Measurements from ENCODE around the gene CCHCR1. TPM values are rescaled to one million over a fixed set of nuclear protein-coding genes. Genes with fewer than 3 reads are reported as not detected.

The CCHCR1 gene
- polyA plus RNA-seq, 1 donor (not counting 4 experiments of a cell fraction or from before 2014, with no cell fraction given), result 7.5 TPM

GRCh38 chr6:31126396-31127175 lies 31.0 kb downstream of the CCHCR1 start:
- Histone ChIP-seq H3K27me3 (ENCODE audit: control insufficient read depth, extremely low read depth, insufficient read depth, low read length) (no peaks in the 10 kb centered on the region), H3K79me2 (ENCODE audit: control insufficient read depth, insufficient read depth, low read length) (no peaks in the 10 kb centered on the region), H2AFZ (ENCODE audit: control insufficient read depth, low read length) (no peak overlapping the region), H3K4me1 (ENCODE audit: control insufficient read depth, extremely low read depth, insufficient read depth, low read length) (peaks cover 36% of the 10 kb centered on the region), H4K20me1 (ENCODE audit: control insufficient read depth, extremely low read depth, insufficient read depth, low read length) (no peaks in the 10 kb centered on the region), H3K4me3 (ENCODE audit: control insufficient read depth in 2 of 3, extremely low read depth in 1 of 3, insufficient read depth in 2 of 3, low read depth in 1 of 3, low read length in 3 of 3) (no peak overlapping the region), H3K9ac (ENCODE audit: control insufficient read depth, extremely low read depth, insufficient read depth, low read length) (peak overlapping the region; percentile 59), H3K4me2 (ENCODE audit: control insufficient read depth, extremely low read depth, insufficient read depth, low read depth, low read length) (peak overlapping the region; percentile 3), H3K9me1 (ENCODE audit: control insufficient read depth, extremely low read depth, insufficient read depth, low read length) (no peaks in the 10 kb centered on the region), H3K27ac (ENCODE audit: control insufficient read depth, insufficient read depth, low read length) (peak overlapping the region; percentile 34), H3K9me3 (ENCODE audit: control insufficient read depth, low read depth, low read length) (no peaks in the 10 kb centered on the region), H3K36me3 (ENCODE audit: control insufficient read depth in 2 of 2, extremely low read depth in 1 of 2, insufficient read depth in 2 of 2, low read length in 2 of 2) (peaks cover 5 to 8% of the 10 kb centered on the region in 2 experiments)
- dilution Hi-C loops (cut with MboI; ENCODE audit: extremely low pct_ligation_motif_present, low sequenced_read_pairs), result no loop called here
- TF ChIP-seq CTCF (optimal IDR thresholded peaks at IDR 0.05 in 1 of 3, IDR thresholded peaks at IDR 0.05 in 1 of 3, conservative IDR thresholded peaks at IDR 0.05 in 1 of 3; ENCODE audit: extremely low read depth in 1 of 3, insufficient read depth in 2 of 3, low read length in 3 of 3), result no peak
- TF ChIP-seq EZH2 (IDR thresholded peaks at IDR 0.05; ENCODE audit: low read length), result no peak
- DNase-seq (ENCODE audit: low read depth, low spot score) (no peak), FAIRE-seq (no peak)

DNA sequence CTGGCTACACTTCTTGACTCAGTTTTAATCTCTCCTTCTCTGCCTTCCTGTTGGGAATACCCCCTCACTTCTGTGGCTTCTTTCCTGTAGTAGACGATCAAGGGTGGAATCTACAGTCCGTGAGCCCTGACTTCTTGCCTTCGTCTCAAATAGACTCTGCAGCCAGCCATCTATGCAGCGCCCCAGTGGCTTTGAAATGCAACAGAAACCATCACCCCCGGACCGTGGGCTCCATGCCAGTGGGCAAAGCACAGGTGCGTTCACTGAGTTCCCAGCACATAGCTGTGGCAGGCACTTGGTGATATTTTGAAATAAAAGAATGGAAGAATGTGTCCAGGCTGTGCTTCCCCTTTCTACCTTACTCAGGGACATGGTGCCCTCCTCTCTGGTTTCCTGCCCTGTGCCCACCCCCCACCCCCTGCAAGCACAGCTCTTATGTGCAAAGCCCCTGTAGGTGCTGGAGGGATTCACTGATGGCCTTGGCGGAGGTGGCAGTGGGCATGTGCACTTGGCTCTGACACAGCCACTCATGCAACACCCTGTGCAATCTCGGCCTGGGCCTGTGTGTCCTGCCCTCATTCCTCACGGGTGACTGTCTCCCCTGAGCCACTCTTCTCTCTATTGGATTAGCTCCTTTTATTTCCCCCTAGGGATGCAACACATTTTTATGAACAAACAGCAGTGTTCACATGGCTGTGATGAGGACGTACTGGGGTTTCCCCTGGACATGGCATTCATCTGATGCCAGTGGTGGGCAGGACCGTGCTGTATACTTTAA lies 31.8 kb downstream of the CCHCR1 start:
- Histone ChIP-seq H3K4me3 (ENCODE audit: control insufficient read depth in 2 of 3, extremely low read depth in 1 of 3, insufficient read depth in 2 of 3, low read depth in 1 of 3, low read length in 3 of 3) (no peak overlapping the region), H3K4me2 (ENCODE audit: control insufficient read depth, extremely low read depth, insufficient read depth, low read depth, low read length) (peak overlapping the region; percentile 63), H3K27me3 (ENCODE audit: control insufficient read depth, extremely low read depth, insufficient read depth, low read length) (no peaks in the 10 kb centered on the region), H3K36me3 (ENCODE audit: control insufficient read depth in 2 of 2, extremely low read depth in 1 of 2, insufficient read depth in 2 of 2, low read length in 2 of 2) (peaks cover 5 to 8% of the 10 kb centered on the region in 2 experiments), H3K9me1 (ENCODE audit: control insufficient read depth, extremely low read depth, insufficient read depth, low read length) (no peaks in the 10 kb centered on the region), H3K27ac (ENCODE audit: control insufficient read depth, insufficient read depth, low read length) (peak overlapping the region; percentile 34), H2AFZ (ENCODE audit: control insufficient read depth, low read length) (no peak overlapping the region), H3K9me3 (ENCODE audit: control insufficient read depth, low read depth, low read length) (no peaks in the 10 kb centered on the region), H3K79me2 (ENCODE audit: control insufficient read depth, insufficient read depth, low read length) (no peaks in the 10 kb centered on the region), H4K20me1 (ENCODE audit: control insufficient read depth, extremely low read depth, insufficient read depth, low read length) (no peaks in the 10 kb centered on the region), H3K9ac (ENCODE audit: control insufficient read depth, extremely low read depth, insufficient read depth, low read length) (peak overlapping the region; percentile 59), H3K4me1 (ENCODE audit: control insufficient read depth, extremely low read depth, insufficient read depth, low read length) (peaks cover 36% of the 10 kb centered on the region)
- FAIRE-seq, result no peak
- no peak for DNase-seq (ENCODE audit: low read depth, low spot score)
- TF ChIP-seq EZH2 (IDR thresholded peaks at IDR 0.05; ENCODE audit: low read length) (no peak), CTCF (optimal IDR thresholded peaks at IDR 0.05 in 1 of 3, IDR thresholded peaks at IDR 0.05 in 1 of 3, conservative IDR thresholded peaks at IDR 0.05 in 1 of 3; ENCODE audit: extremely low read depth in 1 of 3, insufficient read depth in 2 of 3, low read length in 3 of 3) (no peak)
- dilution Hi-C loops (cut with MboI; ENCODE audit: extremely low pct_ligation_motif_present, low sequenced_read_pairs), result no loop called here

Measured in keratinocyte (primary cell).